Stimulated activated CD4-positive, alpha-beta T cell treated with anti-CD3 and anti-CD28 coated beads, Interleukin-15, amount 100 ng/mL, for 24 hours (primary cell): ENCODE measurements around the gene CARD19.
A peak's percentile ranks its signal among the peaks of the same experiment; 100 is the strongest.

Source experiments
- DNase-seq: peaks from one replicate; pipeline ENCODE4 v3.0.0-alpha.2; 2020

The CARD19 gene

DNA sequence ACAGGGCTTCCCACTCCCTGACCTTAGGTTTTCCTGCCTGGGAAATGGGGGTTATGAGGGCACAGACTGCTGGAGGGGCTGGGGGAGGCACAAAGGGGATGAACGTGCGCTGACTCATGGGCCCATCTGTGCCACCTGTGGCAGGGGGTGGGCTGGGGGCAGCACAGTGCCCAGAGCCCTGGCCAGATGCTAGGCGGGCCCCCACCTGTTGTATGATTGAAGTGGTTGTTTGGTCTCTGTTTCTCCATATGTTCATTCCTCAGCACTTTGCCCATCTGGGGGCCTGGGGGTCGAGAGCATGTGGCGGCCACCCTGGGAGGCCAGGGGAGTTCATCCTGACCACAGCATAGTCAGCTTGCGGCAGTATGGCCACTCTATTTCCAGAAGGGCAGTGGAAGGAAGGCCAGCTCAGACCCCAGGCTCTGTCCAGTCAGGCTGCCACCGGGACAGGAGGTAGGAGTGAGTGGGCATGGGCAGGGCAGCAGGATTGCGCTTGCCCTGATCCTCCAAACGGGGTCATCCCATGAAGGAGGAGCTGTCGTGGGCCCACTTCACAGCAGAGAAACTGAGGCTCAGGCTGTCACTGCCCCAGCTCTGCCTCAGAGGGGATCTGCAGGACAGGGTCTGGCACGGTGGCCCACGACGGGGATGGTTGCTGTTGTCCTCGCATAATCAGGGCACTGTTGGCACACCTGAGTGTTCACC, 38.9 kb downstream of the CARD19 start:
- DNase-seq, result no peak

DNA sequence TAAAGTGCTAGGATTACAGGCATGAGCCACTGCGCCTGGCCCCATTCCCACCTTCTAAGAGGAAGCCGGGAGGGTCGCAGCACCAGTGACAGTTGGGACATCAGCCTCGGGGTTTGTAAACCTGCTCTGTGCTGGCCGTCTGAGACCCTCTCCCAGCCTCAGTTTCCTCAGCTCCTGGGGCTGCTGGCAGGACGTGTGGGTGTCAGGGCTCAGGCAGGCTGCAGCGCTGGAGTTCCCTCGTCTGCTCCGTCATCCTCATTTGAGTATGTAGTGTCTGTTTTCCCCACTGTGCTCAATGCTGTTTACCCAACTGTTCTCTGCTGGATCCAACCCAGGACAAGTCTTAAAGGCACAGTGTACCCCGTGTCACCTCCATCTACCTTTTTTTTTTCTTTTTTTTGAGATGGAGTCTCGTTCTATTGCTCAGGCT, 40.0 kb downstream of the CARD19 start:
- no peak for DNase-seq

DNA sequence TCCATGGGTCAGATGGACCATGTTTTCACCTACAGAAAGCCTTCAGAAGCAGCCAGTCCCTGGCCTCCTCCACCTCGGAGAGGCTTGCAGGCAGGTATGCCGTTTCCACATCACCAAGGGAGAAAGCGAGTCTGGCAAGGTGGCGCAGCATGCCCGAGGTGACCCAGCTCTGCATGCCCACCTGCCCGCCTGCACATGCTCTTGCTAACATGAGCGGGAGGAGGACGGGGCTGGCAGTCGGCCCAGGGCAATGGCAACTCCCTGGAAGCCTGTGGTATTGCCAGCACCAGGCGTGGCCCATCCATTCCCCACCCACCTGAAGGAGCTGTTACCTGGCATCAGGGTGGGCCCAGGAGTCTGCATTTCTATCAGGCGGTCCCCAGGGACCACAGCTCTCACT, 41.3 kb downstream of the CARD19 start:
- DNase-seq, result no peak

DNA sequence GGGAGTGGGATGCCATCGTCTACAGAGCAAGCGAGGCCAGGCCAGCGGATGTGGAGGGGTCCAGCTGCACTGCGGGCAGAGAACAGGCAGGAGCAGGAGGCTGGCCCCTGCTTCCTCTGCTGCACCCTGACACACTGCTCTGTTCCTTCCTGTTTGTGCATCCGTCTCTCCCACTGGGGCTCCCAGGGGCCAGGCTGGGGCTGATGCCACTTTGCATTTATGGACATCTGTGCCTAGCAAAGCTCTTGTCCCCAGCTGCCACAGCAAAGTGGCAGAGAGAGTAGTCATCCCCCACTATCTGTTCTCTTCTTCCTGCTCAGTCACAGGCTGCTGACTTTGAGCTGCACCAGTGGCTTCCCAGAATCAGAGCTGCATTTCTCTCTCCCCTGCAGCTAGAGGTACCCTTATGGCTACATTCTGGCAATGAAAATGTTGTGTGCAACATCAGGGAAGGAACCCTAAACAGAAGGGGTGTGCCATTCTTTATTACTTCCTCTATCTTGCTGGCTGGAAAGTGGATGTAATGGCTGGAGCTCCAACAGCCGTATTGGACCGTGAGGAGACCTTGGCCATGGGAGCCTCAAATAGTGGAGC, 42.3 kb downstream of the CARD19 start:
- no peak for DNase-seq

DNA sequence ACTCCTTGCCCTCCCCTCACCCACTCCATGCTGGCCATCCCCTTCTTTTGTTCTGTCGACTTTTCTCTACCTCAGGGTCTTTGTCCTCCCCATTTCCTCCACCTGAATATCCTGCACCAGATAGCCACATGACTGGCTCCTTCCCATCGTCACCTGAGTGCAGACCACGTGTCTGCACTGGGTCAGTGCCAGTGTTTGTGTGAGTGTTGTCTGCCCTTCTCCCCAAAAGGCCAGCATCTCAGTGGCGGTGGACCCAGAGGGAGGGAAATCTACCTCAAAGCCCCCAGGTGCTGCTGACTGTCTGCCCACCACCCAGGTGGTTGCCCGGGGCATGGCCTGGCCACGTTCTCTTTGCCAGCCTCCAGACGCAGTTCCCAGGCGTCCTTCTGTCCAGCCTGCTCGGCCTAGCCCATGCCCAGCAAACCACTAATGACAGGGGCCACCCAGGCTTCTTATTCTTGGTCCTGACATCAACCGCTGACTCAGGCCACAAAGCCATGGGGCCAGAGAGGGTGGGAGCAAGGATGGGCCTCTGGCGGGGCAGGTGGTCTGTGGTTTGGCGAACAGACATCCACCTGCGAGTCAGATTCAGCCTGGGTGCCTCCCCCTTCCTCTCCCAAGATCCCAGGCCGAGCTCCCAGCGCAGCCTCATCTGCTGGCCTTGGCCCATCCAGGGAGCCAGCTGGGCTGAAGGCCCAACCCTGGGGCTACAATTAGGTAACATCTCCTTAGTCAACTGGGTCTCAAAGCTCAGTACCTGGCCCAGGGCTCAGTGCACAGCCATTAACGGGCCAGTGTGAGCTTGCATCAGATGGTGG, 43.6 kb downstream of the CARD19 start:
- no peak for DNase-seq

DNA sequence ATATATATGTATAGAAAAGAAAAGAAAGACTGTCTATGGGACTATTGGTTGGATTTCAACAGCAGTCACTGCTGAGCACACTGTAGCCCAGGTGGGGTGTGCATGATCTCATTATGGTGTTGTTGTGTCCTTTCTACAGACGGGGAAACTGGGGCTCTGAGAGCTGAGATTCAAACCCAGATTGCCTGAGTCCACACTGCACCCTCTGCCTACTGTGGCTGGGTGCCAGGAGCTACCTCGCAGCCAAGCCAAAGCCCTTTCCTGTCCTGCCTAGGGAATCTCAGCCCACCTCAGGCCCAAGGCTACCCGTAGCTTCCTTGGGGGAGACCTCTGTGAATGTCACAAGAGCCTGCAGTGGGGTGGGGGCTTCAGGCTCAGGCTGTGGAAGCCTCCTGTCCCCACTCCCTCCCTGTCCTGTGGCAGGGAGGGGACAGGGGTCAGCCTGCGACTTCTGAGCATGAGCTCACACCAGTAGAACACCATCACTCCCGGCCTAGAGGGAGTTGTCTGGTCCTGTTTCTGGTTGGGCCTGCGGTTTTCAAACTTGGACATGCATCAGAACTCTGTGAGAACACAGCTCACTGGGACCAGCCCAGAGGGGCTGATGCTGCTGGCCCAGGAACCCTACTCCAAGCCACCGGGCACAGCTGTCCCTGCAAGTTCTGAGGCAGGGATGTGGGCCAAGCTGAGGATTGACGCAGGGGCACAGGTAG, 45.9 kb downstream of the CARD19 start:
- DNase-seq, result no peak

DNA sequence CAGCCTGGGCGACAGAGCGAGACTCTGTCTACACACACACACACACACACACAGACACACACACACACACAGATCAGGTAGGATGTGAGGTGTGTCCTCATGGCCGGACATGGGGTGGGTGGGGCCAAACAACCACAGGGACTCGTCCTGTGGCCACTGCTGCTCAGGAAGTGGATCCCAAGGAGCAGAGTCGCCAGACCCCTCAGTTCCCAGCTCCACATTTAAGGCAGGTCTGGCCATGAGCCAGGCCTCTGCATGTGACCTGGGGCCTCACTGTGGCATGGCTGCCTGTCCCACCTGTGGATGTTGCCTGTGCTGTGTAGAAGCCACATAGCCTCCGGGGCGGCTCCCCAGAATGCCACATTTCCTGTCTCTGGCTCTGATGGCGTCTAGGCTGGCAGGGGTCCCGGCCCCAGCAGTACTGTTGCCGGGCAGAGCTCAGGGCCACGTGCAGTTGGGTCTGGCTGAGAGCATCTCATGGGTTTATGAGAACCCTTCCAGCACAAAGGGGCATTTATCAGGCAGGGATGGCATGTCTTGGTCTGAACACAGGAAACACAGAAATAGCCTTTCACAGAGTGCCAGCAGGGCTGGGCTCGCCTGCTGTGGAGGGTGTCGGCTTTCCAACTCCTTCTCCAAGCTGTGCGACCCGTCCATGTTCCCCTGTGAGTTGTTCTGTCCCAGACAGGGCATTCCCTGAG, 48.0 kb downstream of the CARD19 start:
- peak; percentile 44 for DNase-seq

DNA sequence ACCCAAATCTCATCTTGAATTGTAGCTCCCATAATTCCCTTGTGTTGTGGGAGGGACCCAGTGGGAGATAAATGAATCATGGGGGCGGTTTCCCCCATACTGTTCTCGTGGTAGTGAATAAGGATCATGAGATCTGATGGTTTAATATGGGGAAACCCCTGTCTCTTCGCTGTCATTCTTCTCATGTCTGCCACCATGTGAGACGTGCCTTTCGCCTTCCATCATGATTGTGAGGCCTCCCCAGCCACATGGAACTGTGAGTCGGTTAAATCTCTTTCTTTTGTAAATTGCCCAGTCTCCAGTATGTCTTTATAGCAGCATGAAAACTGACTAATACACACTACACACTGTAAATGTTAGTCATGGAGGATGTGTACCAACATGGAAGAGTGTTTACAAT, 50.7 kb downstream of the CARD19 start:
- DNase-seq, result peak; percentile 67

DNA sequence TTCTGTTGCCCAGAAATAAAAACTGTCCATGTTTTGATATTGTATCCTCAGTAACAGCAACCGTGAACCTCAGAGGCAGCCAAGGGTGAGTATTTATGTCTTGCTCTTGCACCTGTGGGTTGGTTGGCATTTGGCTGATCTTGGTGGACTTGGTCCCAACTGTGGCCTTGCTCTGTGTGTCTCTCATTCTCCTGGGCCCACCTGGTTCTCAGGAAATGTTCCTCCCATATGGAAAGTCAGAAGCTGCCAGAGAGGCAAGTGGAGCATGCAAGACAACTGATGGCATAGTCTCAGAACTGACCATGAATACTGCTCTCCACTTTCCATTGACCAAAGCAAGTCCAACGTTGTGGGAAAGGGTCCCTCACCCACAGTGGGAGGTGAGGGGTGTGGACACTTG, 51.6 kb downstream of the CARD19 start:
- no peak for DNase-seq

DNA sequence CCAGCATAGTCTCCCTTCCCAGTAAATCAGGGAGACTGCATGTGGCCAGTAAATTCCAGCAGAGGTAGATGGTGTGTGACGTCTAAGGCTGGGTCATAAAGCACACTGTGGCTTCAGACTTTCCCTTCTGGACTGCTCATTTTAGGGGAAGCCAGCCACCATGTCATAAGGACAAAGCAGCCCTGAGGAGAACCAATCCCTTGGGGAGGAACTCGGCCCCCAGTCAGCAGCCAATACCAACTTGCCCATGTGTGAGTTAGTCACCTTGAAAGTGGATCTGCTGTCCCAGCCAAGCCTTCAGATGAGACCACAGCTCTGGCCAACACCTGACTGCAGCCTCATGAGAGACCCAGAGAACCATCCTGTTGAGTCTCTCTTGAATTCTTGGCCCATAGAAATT, 52.7 kb downstream of the CARD19 start:
- no peak for DNase-seq

DNA sequence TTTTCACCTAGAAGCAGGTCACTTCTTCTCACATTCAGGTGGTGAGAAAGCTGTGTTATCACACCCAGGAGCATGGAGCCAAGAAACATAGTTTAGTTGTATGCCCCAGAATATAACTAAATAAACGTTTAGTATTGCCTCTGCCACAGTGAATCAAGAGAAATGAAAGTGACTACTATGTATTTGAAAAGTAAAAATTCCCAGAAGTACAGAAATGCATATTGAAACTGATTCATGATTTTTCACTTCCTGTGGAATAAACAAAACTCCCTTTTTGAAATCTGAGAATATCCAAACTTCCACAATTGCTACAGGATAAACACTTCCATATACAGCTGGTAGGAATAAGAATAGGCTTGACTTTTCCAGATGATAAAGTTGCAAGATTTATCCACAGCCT, 53.3 kb downstream of the CARD19 start:
- DNase-seq, result no peak

DNA sequence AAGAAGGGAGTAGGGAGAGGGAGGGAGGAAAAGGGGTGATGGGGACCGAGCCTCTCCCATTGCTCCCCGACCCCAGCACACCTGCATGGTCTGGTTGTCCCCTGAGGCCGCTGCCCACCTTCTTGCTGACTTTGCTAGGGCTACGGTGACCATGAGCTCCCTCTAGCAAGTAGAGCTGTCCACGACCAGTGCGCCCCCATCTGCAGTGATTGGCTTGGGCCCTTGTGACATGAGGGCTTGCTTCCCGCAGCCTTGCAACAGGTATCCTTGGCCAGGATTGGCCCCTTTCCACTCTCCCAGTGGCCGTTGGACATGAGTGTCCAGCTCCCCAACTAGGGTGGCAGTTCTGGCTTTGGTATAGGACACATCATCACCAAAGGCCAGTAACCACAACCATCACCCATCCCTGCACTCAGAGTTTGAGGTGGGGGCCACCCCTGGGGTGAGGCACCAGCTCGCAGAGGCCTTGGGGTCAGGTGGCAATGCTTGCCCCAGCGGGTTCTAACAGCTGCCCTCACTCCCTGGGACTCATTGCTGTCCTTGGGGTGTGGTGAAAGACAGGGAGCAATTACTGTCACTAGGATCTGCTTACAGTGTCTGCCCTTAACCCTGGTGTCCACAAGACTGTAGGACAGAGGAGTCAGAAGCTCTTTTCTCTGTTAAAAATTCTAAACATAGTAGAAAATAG, 55.2 kb downstream of the CARD19 start:
- DNase-seq, result no peak

DNA sequence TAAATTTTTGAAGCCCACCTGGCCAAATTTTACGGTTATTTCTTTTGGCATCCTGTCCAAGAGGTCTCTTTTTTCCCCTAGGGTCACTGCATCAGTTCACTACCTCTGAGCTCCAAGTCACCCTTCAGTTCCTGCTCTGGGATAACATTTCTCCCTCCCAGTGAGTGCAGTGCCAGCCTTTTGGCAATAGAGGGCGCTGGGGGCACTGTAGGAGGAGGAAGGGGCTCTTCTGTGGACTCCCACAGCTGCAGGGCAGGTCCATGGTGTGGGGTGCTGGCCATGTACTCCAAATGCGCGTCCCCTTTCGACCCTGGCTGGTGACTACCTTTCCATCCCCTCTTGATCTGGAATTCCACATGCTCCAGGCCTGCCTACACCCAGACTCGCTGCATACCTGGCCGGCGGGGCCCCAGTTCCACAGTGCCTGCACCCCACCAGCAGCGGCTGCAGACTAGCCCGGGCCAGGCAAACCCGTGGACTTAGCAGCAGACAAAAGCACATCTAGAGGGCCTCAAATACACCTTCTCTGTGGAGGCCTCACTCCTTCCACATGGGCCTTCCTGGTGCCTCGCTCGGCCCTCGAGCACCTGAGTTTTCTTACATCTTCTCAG, 58.4 kb downstream of the CARD19 start:
- peak; percentile 56 for DNase-seq

DNA sequence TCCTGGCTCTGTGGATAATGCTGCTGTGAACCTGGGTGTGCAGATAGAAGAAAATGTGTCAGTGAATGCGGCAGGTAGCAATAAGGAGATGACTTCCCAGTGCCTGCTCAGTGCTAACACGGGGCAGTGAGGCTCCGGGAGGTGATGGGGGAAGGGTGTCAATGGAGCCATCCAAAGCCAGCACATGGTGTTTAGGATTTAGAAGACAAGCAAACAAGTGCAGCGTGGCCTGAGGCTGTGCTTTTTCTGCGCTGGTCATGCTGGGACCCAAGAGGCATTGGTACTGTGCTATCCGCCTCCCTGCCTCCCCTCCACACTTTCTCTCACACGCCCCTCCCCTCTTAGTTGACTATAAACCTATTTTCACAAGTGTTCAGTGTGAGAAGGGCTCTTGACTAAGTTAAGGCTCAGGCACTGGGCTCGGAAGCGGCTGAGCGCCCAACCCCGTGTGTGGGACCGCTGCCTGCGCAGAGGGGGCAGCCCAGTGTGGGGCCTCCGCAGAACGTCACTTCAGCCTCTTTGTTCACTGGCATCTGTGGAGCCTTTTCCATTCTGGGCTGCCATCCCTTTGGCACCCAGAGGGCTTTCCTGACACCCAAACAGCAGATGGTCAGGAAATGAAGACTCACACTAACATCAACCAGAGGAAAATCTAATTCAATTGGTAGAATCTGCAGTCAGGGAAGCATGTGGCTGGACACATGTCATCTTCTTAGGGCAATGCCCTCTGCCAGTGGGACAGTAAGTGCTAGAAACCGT, 59.9 kb downstream of the CARD19 start:
- DNase-seq, result no peak

DNA sequence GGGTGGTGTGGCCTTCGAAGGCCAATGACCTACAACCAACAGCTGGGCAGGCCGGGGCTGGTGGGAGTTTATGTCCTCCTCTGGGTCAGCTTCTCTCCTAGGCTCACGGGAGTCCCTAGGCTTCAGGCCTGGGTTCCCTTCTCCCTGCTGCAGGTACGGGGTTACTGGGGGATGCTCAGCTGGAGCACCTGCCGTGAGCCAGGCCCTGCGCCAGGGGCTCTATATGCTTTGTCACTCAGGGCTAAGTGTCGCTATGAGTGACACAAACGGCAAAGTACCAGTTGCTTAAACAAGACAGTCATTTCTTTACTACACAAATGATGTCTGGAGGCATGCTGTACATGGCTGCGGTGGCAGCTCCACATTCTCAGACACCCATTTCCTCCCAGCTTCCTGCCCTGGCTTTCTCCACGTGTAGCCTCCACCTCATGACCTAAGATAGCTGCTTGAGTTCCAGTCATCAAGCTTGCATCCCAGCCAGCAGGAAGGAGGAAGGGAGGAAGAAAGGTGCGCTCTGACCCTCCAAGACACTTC, 60.5 kb downstream of the CARD19 start:
- peak; percentile 65 for DNase-seq

DNA sequence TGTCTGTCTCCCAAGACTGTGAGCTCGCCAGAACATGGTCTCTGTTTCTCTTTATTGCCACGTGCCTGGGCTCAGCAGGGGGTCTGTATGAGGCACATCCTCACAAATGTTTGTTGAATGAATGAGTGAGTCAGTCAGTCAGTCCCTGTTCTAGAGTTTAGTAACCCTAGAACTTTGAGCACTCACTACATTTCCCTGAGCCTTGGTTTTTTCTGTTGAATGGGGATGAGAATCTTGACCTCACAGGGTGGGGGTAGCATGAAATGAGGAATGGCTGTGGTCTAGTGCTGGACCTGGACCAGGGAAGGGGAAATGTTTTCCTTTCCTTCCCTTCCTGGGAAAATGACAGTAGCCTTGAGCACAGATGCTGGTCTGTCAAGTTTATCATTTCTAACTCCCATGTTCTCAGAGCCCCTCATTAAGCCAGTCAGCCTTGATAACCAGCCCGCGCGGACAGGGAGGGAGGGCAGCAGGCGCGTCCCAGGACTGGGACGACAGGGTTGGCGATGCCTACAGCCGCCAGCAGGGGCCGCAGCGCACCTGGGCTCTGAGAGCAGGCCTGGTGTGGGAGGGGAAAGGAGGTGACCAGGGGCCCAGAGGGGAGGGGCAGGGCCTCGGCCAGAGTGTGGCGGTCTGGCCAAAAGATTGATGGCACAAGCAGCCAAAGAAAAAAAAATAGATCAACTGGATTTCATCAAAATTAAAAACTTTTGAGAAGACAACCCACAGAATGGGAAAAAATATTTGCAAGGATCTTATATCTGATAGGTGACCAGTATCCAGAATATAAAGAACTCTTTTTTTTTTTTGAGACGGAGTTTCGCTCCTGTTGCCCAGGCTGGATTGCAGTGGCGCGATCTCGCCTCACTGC, 63.8 kb downstream of the CARD19 start:
- DNase-seq, result peak; percentile 83

DNA sequence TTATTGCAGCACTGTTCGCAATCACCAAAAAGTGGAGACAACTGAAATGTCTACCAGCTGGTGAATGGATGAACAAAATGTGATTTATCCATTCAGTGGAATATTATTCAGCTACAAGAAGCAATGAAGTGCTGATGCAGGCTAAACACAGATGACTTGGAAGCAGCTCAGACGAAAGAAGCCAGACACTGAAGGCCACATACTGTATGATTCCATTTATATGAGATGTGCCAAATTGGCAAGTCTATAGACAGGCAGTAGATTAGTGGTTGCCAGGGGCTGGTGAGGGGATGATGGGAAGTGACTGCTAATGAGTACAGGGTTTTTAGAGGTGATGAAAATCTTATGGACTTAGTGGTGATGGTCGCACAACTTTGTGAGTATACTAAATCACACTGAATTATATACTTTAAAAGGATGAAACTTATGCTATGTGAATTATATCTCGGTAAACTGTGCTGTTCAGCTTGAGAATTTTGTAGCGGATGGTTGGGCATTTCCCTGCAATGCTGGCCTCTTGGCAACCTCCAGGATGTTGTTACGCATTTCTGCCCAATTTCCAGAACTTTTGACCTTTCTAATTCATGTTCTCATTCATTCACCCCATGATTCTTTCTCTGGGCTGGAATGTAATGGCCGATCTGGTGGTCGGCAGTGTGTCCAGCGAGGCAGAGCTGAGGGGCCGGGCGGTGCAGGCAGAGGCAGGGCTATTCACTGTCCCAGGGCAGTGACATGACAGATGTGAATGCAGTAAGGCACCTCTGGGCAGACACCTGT, 66.0 kb downstream of the CARD19 start:
- no peak for DNase-seq
